Right lobe of liver (tissue), 6 donors: Measurements from ENCODE around the gene SNX8. TPM values are rescaled to one million over a fixed set of nuclear protein-coding genes. Genes with fewer than 3 reads are reported as not detected.

Experiments used
- ATAC-seq, 4 donors: fragments of 200-7000 bp; cut with Tn5 transposase; one replicate each; pipeline ENCODE4 v1.9.1; 2020; ENCODE audit warnings: mild to moderate bottlenecking in 4 of 4, moderate library complexity in 4 of 4
- DNase-seq, 3 donors: peaks; one replicate each; pipeline ENCODE4 v3.0.0-alpha.2; 2020
- H3K27ac ChIP-seq, 3 donors: fragments of 200-600 bp; one replicate each; pipeline ENCODE4 v1.8.0; 2022
- H3K27me3 ChIP-seq, 2 donors: fragments of 200-600 bp; one replicate each; pipeline ENCODE4 v1.8.0; 2022
- H3K36me3 ChIP-seq, 4 donors: fragments of 200-600 bp; sonication (generic) in 1 of 4; one replicate each; pipeline versions ENCODE4 v1.5.1 to v1.8.0; 2017 to 2022; ENCODE audit warnings: control low read depth in 1 of 4
- H3K4me1 ChIP-seq, 4 donors: fragments of 200-600 bp; sonication (generic) in 1 of 4; one replicate each; pipeline versions ENCODE4 v1.5.1 to v1.8.0; 2017 to 2022; ENCODE audit warnings: control low read depth in 1 of 4
- H3K4me3 ChIP-seq, 3 donors: fragments of 200-600 bp; one replicate each; pipeline ENCODE4 v1.8.0; 2022
- H3K9me3 ChIP-seq, 4 donors: fragments of 200-600 bp; sonication (generic) in 1 of 4; one replicate each; pipeline versions ENCODE4 v1.5.1 to v1.8.0; 2017 to 2022; ENCODE audit warnings: control low read depth in 1 of 4
- POLR2A ChIP-seq: fragments of 450-650 bp; IDR thresholded peaks from one replicate; pipeline ENCODE4 v1.6.1; 2017; ENCODE audit warnings: antibody characterized with exemption, mild to moderate bottlenecking
- WGBS: methylation state at CpG from one replicate; pipeline ENCODE4 v1.1.6; 2018; ENCODE audit warnings: low coverage, low lambda C conversion rate; ENCODE audit not compliant: insufficient coverage; ENCODE audit errors: missing lambda C conversion rate; 5-methylcytosine and 5-hydroxymethylcytosine counted together
- intact Hi-C, 2 donors: fragments of 100-400 bp; cut with DNase I; formaldehyde crosslinking; loops; one replicate each; pipeline versions ENCODE4 v1.11.2 to v1.14.1; 2022
- total RNA-seq, 6 experiments: library from RNA; depleted of rRNA in 2 of 6; stranded (reverse); fragments of >200 nt in 2 of 6; fragmentation: NEBNext Ultra II Directional in 3 of 6; extraction: Animal tissue kit (Norgen Biotek cat#: 25700) in 3 of 6; gene quantifications; one replicate each; pipeline versions ENCODE4 v1.1.0 to v1.2.4, GENCODE V29; 2016 to 2023
- TF ChIP-seq, protein P1 (sequence below), 4 donors: fragments of 200-600 bp in 3 of 4; fragments of 450-650 bp in 1 of 4; IDR thresholded peaks; one replicate each; pipeline versions ENCODE4 v1.5.1 to v1.8.0; 2016 to 2022; ENCODE audit warnings: antibody characterized with exemption in 4 of 4, mild to moderate bottlenecking in 2 of 4
- donor health status: DM: no; HTN: yes; CAD: no.
- donor health status: DM: no; HTN: no; CAD: no.
- donor health status: DM: no; HTN: no; CAD: no.
- donor health status: DM: no; HTN: yes; CAD: no.
- donor health status: DM: no; HTN: yes; CAD: no.

The SNX8 gene
- total RNA-seq, 6 experiments from 2014 or later: 9.1 to 26.2 (median 13.0) TPM

GRCh38 chr7:2258661-2259365 is 55.4 kb downstream of the SNX8 start:
- no peaks in the 10 kb centered on the region for H3K27me3 ChIP-seq
- ATAC-seq (peak in 1 of 4 donors; percentile 6), DNase-seq (peak in 1 of 3 donors; percentile 46)
- no peak overlapping the region for H3K4me3 ChIP-seq
- peaks cover 0 to 19% (median 0%) of the 10 kb centered on the region in 4 donors for H3K36me3 ChIP-seq
- no CpG with 5 or more reads among the region's 34 CpGs for WGBS
- H3K9me3 ChIP-seq: no peaks in the 10 kb centered on the region
- H3K27ac ChIP-seq: no peak overlapping the region
- H3K4me1 ChIP-seq: no peaks in the 10 kb centered on the region
- no peak for TF ChIP-seq POLR2A
- intact Hi-C loops: no loop called here

- no peak for DNase-seq
- H3K36me3 ChIP-seq: peaks cover 0 to 19% (median 0%) of the 10 kb centered on the region in 4 donors
- ATAC-seq: no peak
These were observed 56.6 kb downstream of the SNX8 start for GRCh38 chr7:2257651-2258050.

GRCh38 chr7:2257046-2257551 is 57.1 kb downstream of the SNX8 start:
- H3K36me3 ChIP-seq: peaks cover 0 to 19% (median 0%) of the 10 kb centered on the region in 4 donors
- no CpG with 5 or more reads among the region's 38 CpGs for WGBS

More at GRCh38 chr7:2257651-2258050, 56.6 kb downstream of the SNX8 start:
- intact Hi-C loops: no loop called here
- Histone ChIP-seq H3K27me3 (no peaks in the 10 kb centered on the region), H3K4me3 (no peak overlapping the region), H3K4me1 (no peaks in the 10 kb centered on the region), H3K9me3 (no peaks in the 10 kb centered on the region), H3K27ac (no peak overlapping the region)
- WGBS: 91% methylated on average over 4 of the region's 17 CpGs
- TF ChIP-seq, protein P1, sequence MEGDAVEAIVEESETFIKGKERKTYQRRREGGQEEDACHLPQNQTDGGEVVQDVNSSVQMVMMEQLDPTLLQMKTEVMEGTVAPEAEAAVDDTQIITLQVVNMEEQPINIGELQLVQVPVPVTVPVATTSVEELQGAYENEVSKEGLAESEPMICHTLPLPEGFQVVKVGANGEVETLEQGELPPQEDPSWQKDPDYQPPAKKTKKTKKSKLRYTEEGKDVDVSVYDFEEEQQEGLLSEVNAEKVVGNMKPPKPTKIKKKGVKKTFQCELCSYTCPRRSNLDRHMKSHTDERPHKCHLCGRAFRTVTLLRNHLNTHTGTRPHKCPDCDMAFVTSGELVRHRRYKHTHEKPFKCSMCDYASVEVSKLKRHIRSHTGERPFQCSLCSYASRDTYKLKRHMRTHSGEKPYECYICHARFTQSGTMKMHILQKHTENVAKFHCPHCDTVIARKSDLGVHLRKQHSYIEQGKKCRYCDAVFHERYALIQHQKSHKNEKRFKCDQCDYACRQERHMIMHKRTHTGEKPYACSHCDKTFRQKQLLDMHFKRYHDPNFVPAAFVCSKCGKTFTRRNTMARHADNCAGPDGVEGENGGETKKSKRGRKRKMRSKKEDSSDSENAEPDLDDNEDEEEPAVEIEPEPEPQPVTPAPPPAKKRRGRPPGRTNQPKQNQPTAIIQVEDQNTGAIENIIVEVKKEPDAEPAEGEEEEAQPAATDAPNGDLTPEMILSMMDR (IDR thresholded peaks at IDR 0.05): no peak
- TF ChIP-seq POLR2A: no peak

GRCh38 chr7:2256306-2257045 is 57.8 kb downstream of the SNX8 start:
- H3K27me3 ChIP-seq: no peaks in the 10 kb centered on the region
- no peaks in the 10 kb centered on the region for H3K4me1 ChIP-seq
- H3K27ac ChIP-seq: no peak overlapping the region
- no peak overlapping the region for H3K4me3 ChIP-seq
- intact Hi-C loops: no loop called here
- 97% methylated on average over 17 of the region's 44 CpGs for WGBS
- no peak for ATAC-seq
- no peak for DNase-seq
- peaks cover 0 to 19% (median 0%) of the 10 kb centered on the region in 4 donors for H3K36me3 ChIP-seq
- TF ChIP-seq, protein P1 (IDR thresholded peaks at IDR 0.05): no peak
- no peak for TF ChIP-seq POLR2A
- H3K9me3 ChIP-seq: no peaks in the 10 kb centered on the region

More at GRCh38 chr7:2257046-2257551, 57.1 kb downstream of the SNX8 start:
- DNase-seq (peak in 1 of 3 donors; percentile 54), ATAC-seq (no peak)
- Histone ChIP-seq H3K9me3 (no peaks in the 10 kb centered on the region), H3K4me1 (no peaks in the 10 kb centered on the region), H3K4me3 (no peak overlapping the region), H3K27me3 (no peaks in the 10 kb centered on the region), H3K27ac (no peak overlapping the region)
- TF ChIP-seq POLR2A: no peak
- TF ChIP-seq, protein P1 (IDR thresholded peaks at IDR 0.05): no peak
- intact Hi-C loops: no loop called here
